Liver (tissue), 3 donors: ENCODE data around the gene SCN2A.

ENCODE experiments used
- CTCF ChIP-seq: fragments of 150-350 bp; IDR thresholded peaks from 2 replicates; pipeline ENCODE4 v1.5.1; 2017; ENCODE audit warnings: improper control_type of control experiment, low read depth, low read length; ENCODE audit not compliant: missing input control
- FOXA1 ChIP-seq: IDR thresholded peaks from 2 replicates; pipeline ENCODE4 v1.6.1; 2016; ENCODE audit warnings: antibody characterized with exemption
- RAD21 ChIP-seq, 2 donors: IDR thresholded peaks; 2 replicates each; pipeline ENCODE4 v1.6.1; 2016; ENCODE audit warnings: antibody characterized with exemption in 2 of 2, mild to moderate bottlenecking in 2 of 2
- REST ChIP-seq: IDR thresholded peaks from 2 replicates; pipeline ENCODE4 v1.6.1; 2016; ENCODE audit warnings: antibody characterized with exemption, mild to moderate bottlenecking
- RXRA ChIP-seq, 2 donors: IDR thresholded peaks; 2 replicates each; pipeline ENCODE4 v1.6.1; 2017 to 2018; ENCODE audit warnings: antibody characterized with exemption in 2 of 2, mild to moderate bottlenecking in 1 of 2
- SP1 ChIP-seq: IDR thresholded peaks from 2 replicates; pipeline ENCODE4 v1.6.1; 2018; ENCODE audit warnings: antibody characterized with exemption, mild to moderate bottlenecking
- donor health status: healthy.
- donor health status: healthy.

DNA sequence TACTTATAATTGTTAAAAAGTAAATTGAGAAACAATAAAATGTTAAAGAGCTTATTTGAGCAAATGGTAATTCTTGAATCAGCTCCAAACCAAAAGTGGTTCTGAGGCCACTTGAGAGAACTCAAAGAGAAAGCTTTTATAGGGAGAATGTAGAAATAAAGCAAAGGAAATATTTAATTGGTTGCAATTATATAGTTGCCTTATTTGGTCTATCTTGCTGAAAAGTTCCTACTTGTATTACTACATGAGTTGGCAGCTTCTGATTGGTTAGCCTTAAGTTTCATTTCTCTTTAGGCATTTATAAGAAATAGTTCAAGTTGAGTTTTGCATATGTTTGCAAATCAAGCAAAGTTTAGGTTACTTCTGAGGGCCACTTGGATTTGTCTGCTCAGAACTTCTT is 38.1 kb downstream of the SCN2A start:
- TF ChIP-seq CTCF (no peak), FOXA1 (no peak), REST (no peak), RAD21 (IDR thresholded peaks at IDR 0.05) (no peak), RXRA (IDR thresholded peaks at IDR 0.05) (no peak), SP1 (no peak)
